Neural progenitor cell (in vitro differentiated cells): ENCODE measurements around the gene FGD4. TPM values are rescaled to one million over a fixed set of nuclear protein-coding genes. Genes with fewer than 3 reads are reported as not detected.

Source experiments
- DNase-seq: peaks from one replicate; pipeline ENCODE4 v3.0.0-alpha.2; 2016; ENCODE audit warnings: low spot score
- H2AFZ ChIP-seq: fragments of 200-600 bp; sonication (generic); replicated peaks from 2 replicates; pipeline ENCODE4 v1.6.1; 2016; ENCODE audit warnings: antibody characterized with exemption
- H3F3A ChIP-seq: fragments of 200-600 bp; sonication (generic); 2 replicates; pipeline ENCODE4 v1.6.1; 2016; ENCODE audit warnings: antibody characterized with exemption, low read depth
- H3K27ac ChIP-seq: fragments of 200-600 bp; sonication (generic); 2 replicates; pipeline ENCODE4 v1.5.1; 2016; ENCODE audit warnings: mild to moderate bottlenecking
- H3K27me3 ChIP-seq: fragments of 200-600 bp; sonication (generic); 2 replicates; pipeline ENCODE4 v1.6.1; 2016; ENCODE audit warnings: mild to moderate bottlenecking, moderate library complexity
- H3K36me3 ChIP-seq: fragments of 200-600 bp; sonication (generic); 2 replicates; pipeline ENCODE4 v1.5.1; 2016
- H3K4me1 ChIP-seq: fragments of 200-600 bp; sonication (generic); 2 replicates; pipeline ENCODE4 v1.6.1; 2016; ENCODE audit warnings: mixed run types
- H3K4me2 ChIP-seq: fragments of 200-600 bp; sonication (generic); 2 replicates; pipeline ENCODE4 v1.6.1; 2016
- H3K4me3 ChIP-seq: fragments of 200-600 bp; sonication (generic); 2 replicates; pipeline ENCODE4 v1.5.1; 2016
- H3K79me2 ChIP-seq: fragments of 200-600 bp; sonication (generic); 2 replicates; pipeline ENCODE4 v1.6.1; 2016; ENCODE audit warnings: low read depth
- H3K9ac ChIP-seq: fragments of 200-600 bp; sonication (generic); 2 replicates; pipeline ENCODE4 v1.6.1; 2016
- H3K9me3 ChIP-seq: fragments of 200-600 bp; sonication (generic); 2 replicates; pipeline ENCODE4 v1.5.1; 2016; ENCODE audit warnings: low read depth
- H4K20me1 ChIP-seq: fragments of 200-600 bp; sonication (generic); 2 replicates; pipeline ENCODE4 v1.6.1; 2016; ENCODE audit warnings: low read depth
- H3K27ac Mint-ChIP-seq: 3 replicates; pipeline ENCODE4 v1.8.0; 2021; ENCODE audit warnings: mixed read lengths
- H3K27me3 Mint-ChIP-seq: 2 replicates; pipeline ENCODE4 v1.8.0; 2022; ENCODE audit warnings: low read depth, mild to moderate bottlenecking, inconsistent platforms, moderate library complexity, mixed read lengths; ENCODE audit not compliant: insufficient read depth
- H3K36me3 Mint-ChIP-seq: 3 replicates; pipeline ENCODE4 v1.8.0; 2021; ENCODE audit warnings: mixed read lengths
- H3K4me1 Mint-ChIP-seq: 3 replicates; pipeline ENCODE4 v1.8.0; 2021; ENCODE audit warnings: mixed read lengths
- H3K4me3 Mint-ChIP-seq: 3 replicates; pipeline ENCODE4 v1.8.0; 2021; ENCODE audit warnings: mild to moderate bottlenecking, moderate library complexity, mixed read lengths
- H3K9me3 Mint-ChIP-seq: 3 replicates; pipeline ENCODE4 v1.8.0; 2020; ENCODE audit warnings: mixed read lengths
- EZH2 ChIP-seq: fragments of 200-600 bp; sonication (generic); IDR thresholded peaks from 2 replicates; pipeline ENCODE4 v1.6.1; 2017; ENCODE audit warnings: antibody characterized with exemption, mild to moderate bottlenecking, moderate library complexity
- EZH2phosphoT487 ChIP-seq: fragments of 200-600 bp; sonication (generic); IDR thresholded peaks from 2 replicates; pipeline ENCODE4 v1.6.1; 2017; ENCODE audit warnings: antibody characterized with exemption
- total RNA-seq: library from RNA; depleted of rRNA; stranded (reverse); fragments of >200 nt; gene quantifications from 2 replicates; pipeline ENCODE4 v1.2.3, GENCODE V29; 2015; ENCODE audit warnings: low replicate concordance
- TF ChIP-seq, protein P1 (sequence below): fragments of 200-600 bp; sonication (generic); IDR thresholded peaks from 2 replicates; pipeline ENCODE4 v1.5.1; 2017; ENCODE audit warnings: antibody characterized with exemption, mild to moderate bottlenecking

The FGD4 gene
- total RNA-seq, 1 donor from 2014 or later = 41.4 TPM

DNA sequence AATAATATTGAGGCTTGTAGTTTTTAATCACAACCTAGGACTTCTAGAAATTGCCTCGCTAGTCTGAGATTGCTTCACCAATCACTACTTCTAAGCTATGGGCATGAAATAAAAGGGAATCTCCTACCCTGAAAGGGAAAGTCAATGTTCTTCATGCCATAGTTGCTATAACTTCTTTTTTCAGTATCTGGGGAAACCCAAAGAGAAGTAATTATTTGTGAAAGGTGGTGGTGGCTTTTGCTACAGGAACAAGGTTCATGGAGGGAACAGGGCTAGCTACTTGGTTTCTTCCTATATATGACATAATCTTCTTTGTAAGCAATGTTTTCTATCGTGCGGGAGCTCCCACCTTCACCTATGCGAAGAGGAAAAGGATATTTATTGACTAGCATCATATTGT lies 218.2 kb downstream of the FGD4 start:
- DNase-seq = no peak

DNA sequence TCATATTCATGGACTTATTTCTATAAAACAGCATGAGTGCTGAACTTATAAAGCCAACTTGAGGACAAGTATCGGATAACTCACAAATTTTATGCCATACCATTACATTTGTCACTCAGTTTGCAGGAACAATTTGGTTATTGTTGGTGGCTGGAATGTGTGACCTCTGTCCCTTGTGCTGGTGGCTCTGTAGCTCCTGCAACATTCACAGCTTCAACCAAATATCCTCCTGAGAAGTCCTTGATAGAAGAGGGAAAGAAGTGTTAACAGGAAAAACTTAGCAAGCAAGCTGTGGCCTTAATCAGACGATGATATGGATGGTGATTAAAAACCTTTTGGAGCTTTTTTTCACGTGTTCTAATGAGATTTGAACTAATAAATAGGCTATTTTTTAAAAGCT lies 218.8 kb downstream of the FGD4 start:
- no peak overlapping the region for H3K4me2 ChIP-seq
- H3K27me3 ChIP-seq = no peaks in the 10 kb centered on the region
- DNase-seq = no peak
- no peaks in the 10 kb centered on the region for H4K20me1 ChIP-seq
- no peak overlapping the region for H3K27ac ChIP-seq
- peaks cover 10% of the 10 kb centered on the region for H3F3A ChIP-seq
- H3K36me3 ChIP-seq = peaks cover 12% of the 10 kb centered on the region
- TF ChIP-seq, protein P1, sequence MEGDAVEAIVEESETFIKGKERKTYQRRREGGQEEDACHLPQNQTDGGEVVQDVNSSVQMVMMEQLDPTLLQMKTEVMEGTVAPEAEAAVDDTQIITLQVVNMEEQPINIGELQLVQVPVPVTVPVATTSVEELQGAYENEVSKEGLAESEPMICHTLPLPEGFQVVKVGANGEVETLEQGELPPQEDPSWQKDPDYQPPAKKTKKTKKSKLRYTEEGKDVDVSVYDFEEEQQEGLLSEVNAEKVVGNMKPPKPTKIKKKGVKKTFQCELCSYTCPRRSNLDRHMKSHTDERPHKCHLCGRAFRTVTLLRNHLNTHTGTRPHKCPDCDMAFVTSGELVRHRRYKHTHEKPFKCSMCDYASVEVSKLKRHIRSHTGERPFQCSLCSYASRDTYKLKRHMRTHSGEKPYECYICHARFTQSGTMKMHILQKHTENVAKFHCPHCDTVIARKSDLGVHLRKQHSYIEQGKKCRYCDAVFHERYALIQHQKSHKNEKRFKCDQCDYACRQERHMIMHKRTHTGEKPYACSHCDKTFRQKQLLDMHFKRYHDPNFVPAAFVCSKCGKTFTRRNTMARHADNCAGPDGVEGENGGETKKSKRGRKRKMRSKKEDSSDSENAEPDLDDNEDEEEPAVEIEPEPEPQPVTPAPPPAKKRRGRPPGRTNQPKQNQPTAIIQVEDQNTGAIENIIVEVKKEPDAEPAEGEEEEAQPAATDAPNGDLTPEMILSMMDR = no peak
- TF ChIP-seq EZH2 = no peak
- no peak for TF ChIP-seq EZH2phosphoT487
- Mint-ChIP-seq H3K36me3 (peaks cover 41% of the 10 kb centered on the region), H3K27me3 (no peaks in the 10 kb centered on the region), H3K27ac (no peak overlapping the region), H3K4me3 (no peak overlapping the region), H3K4me1 (peaks cover 3% of the 10 kb centered on the region), H3K9me3 (no peaks in the 10 kb centered on the region)
- no peak overlapping the region for H2AFZ ChIP-seq
- no peaks in the 10 kb centered on the region for H3K4me1 ChIP-seq
- H3K4me3 ChIP-seq = no peak overlapping the region
- H3K9ac ChIP-seq = no peak overlapping the region
- H3K9me3 ChIP-seq = no peaks in the 10 kb centered on the region
- no peaks in the 10 kb centered on the region for H3K79me2 ChIP-seq

More for the DNA sequence above, 218.2 kb downstream of the FGD4 start:
- Mint-ChIP-seq H3K4me3 (no peak overlapping the region), H3K36me3 (peaks cover 43% of the 10 kb centered on the region), H3K9me3 (no peaks in the 10 kb centered on the region), H3K4me1 (peaks cover 3% of the 10 kb centered on the region), H3K27ac (no peak overlapping the region), H3K27me3 (no peaks in the 10 kb centered on the region)
- no peak overlapping the region for H3K27ac ChIP-seq
- H3K9me3 ChIP-seq = no peaks in the 10 kb centered on the region
- no peaks in the 10 kb centered on the region for H3K27me3 ChIP-seq
- TF ChIP-seq EZH2 = no peak
- peaks cover 10% of the 10 kb centered on the region for H3F3A ChIP-seq
- no peaks in the 10 kb centered on the region for H4K20me1 ChIP-seq
- peaks cover 12% of the 10 kb centered on the region for H3K36me3 ChIP-seq
- no peaks in the 10 kb centered on the region for H3K4me1 ChIP-seq
- H3K9ac ChIP-seq = no peak overlapping the region
- H3K4me3 ChIP-seq = no peak overlapping the region
- no peak overlapping the region for H2AFZ ChIP-seq
- no peaks in the 10 kb centered on the region for H3K79me2 ChIP-seq
- H3K4me2 ChIP-seq = no peak overlapping the region

DNA sequence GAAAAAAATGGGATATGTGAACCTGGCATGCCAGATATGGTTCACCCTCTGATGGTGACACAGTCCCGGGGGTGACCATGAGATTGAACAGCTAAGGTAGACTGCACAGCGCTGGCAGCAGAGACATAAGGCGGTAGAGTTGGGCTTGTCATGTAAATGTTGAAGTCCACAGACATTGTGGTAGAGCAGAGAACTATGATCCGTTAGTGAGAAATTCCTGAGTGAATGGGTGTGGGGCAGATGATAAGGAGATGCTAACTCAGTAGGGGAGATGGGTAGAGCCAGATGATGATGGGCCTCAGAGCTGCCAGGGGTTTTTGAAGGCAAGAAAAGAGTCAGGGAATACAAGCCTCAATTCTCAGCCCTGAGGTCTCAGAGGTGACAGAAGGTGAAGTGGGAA lies 228.6 kb downstream of the FGD4 start:
- H3K9me3 ChIP-seq = no peaks in the 10 kb centered on the region
- H3K4me1 ChIP-seq = no peaks in the 10 kb centered on the region
- H3K4me3 ChIP-seq = no peak overlapping the region
- H3K27me3 Mint-ChIP-seq = no peaks in the 10 kb centered on the region
- peaks cover 16% of the 10 kb centered on the region for H3K36me3 ChIP-seq
- no peak overlapping the region for H3K27ac ChIP-seq
- peaks cover 16% of the 10 kb centered on the region for H3K36me3 Mint-ChIP-seq
- peaks cover 8% of the 10 kb centered on the region for H3F3A ChIP-seq
- TF ChIP-seq, protein P1 = no peak
- TF ChIP-seq EZH2 = no peak
- no peak for TF ChIP-seq EZH2phosphoT487
- no peak overlapping the region for H3K4me3 Mint-ChIP-seq
- DNase-seq = no peak
- no peaks in the 10 kb centered on the region for H3K79me2 ChIP-seq
- H3K9ac ChIP-seq = no peak overlapping the region
- H3K9me3 Mint-ChIP-seq = no peaks in the 10 kb centered on the region
- no peak overlapping the region for H3K27ac Mint-ChIP-seq
- no peaks in the 10 kb centered on the region for H4K20me1 ChIP-seq
- no peak overlapping the region for H2AFZ ChIP-seq
- no peak overlapping the region for H3K4me2 ChIP-seq
- no peaks in the 10 kb centered on the region for H3K27me3 ChIP-seq
- no peaks in the 10 kb centered on the region for H3K4me1 Mint-ChIP-seq

DNA sequence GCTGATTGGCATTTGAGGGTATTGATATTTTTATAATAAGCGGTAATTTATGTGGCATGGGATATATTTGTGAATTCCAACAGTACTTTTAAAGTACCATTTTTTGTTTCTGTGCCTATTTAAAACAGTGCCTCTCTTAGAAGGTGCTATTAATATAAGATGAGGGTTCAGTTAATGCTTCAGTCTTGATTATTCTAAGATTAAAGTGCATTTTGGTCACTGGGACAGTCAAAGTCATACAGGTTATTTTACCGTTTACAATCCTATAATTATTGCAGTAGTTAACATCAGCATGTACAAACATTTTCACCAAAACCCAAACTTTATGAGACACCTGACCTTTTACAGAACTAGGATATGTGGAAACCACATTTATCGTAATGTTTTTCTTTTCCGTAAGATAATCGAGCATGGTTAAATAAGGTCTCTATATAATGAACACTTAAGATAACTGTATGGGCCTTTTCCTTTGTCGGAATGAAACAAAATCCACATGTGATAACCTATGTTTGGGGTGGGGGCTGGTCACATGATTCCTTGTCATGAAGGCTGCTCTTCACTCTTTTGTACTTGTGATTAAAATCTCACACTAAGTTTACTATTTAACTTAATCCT lies 242.0 kb downstream of the FGD4 start:
- no peak overlapping the region for H3K4me2 ChIP-seq
- no peaks in the 10 kb centered on the region for H3K9me3 ChIP-seq
- no peak overlapping the region for H3K9ac ChIP-seq
- no peaks in the 10 kb centered on the region for H3K4me1 ChIP-seq
- H2AFZ ChIP-seq = no peak overlapping the region
- TF ChIP-seq EZH2 (no peak), EZH2phosphoT487 (no peak)
- TF ChIP-seq, protein P1 = no peak
- Mint-ChIP-seq H3K9me3 (no peaks in the 10 kb centered on the region), H3K4me1 (no peaks in the 10 kb centered on the region), H3K27ac (no peak overlapping the region), H3K36me3 (peaks cover 32% of the 10 kb centered on the region), H3K4me3 (no peak overlapping the region), H3K27me3 (no peaks in the 10 kb centered on the region)
- peaks cover 17% of the 10 kb centered on the region for H3K36me3 ChIP-seq
- H3K27ac ChIP-seq = no peak overlapping the region
- H4K20me1 ChIP-seq = no peaks in the 10 kb centered on the region
- no peak for DNase-seq
- no peaks in the 10 kb centered on the region for H3K27me3 ChIP-seq
- no peaks in the 10 kb centered on the region for H3F3A ChIP-seq
- H3K4me3 ChIP-seq = no peak overlapping the region
- H3K79me2 ChIP-seq = no peaks in the 10 kb centered on the region
